T-cell (primary cell): ENCODE results near the gene CLTC. TPM values are rescaled to one million over a fixed set of nuclear protein-coding genes. Genes with fewer than 3 reads are reported as not detected.

ENCODE experiments used
- ATAC-seq, 4 experiments: fragments of 200-7000 bp in 3 of 4; fragments of 150-1000 bp in 1 of 4; cut with Tn5 transposase; replicated peaks in 1 of 4; 1 replicate in 3 of 4; 2 replicates in 1 of 4; pipeline ENCODE4 v1.10.0; 2021; ENCODE audit warnings: moderate library complexity in 3 of 4, mild to moderate bottlenecking in 2 of 4, moderate number of reproducible peaks in 1 of 4
- CTCF ChIA-PET, 2 donors: fragments of 300-600 bp; sonication (Branson Sonifier 250); formaldehyde crosslinking; loops; one replicate each; lab custom pipeline; 2022; ENCODE audit warnings: antibody characterized with exemption in 2 of 2; lab: Charles Lee
- POLR2A ChIA-PET, 2 donors: fragments of 300-600 bp; sonication (Branson Sonifier 250); formaldehyde crosslinking; loops; one replicate each; lab custom pipeline; 2022; ENCODE audit warnings: antibody characterized with exemption in 2 of 2; lab: Charles Lee
- DNase-seq, 35 experiments: peaks; one replicate each; pipeline versions ENCODE4 v3.0.0 to v3.0.0-alpha.2; 2013 to 2023
- H3K27ac ChIP-seq: one replicate; pipeline ENCODE4 v1.5.1; 2013; ENCODE audit warnings: low read length
- H3K27me3 ChIP-seq, 2 experiments: replicated peaks in 1 of 2; 1 replicate in 1 of 2; 2 replicates in 1 of 2; pipeline versions ENCODE4 v1.6.1 to v1.7.0; 2013; ENCODE audit warnings: low read length in 1 of 2, mixed read lengths in 1 of 2; ENCODE audit not compliant: control insufficient read depth in 2 of 2, insufficient read depth in 2 of 2; ENCODE audit errors: extremely low read depth in 1 of 2
- H3K36me3 ChIP-seq, 2 donors: 1 replicate in 1 of 2; 2 replicates in 1 of 2; pipeline versions ENCODE4 v1.6.1 to v1.7.0; 2013; ENCODE audit warnings: low read length in 1 of 2; ENCODE audit not compliant: control insufficient read depth in 2 of 2, insufficient read depth in 1 of 2; ENCODE audit errors: extremely low read depth in 1 of 2
- H3K4me1 ChIP-seq, 2 experiments: 1 replicate in 1 of 2; 2 replicates in 1 of 2; pipeline versions ENCODE4 v1.6.1 to v1.7.0; 2013; ENCODE audit warnings: low read length in 2 of 2, mixed read lengths in 1 of 2; ENCODE audit not compliant: insufficient read depth in 2 of 2, control insufficient read depth in 1 of 2; ENCODE audit errors: extremely low read depth in 1 of 2
- H3K4me3 ChIP-seq, 2 donors: 1 replicate in 1 of 2; 2 replicates in 1 of 2; pipeline versions ENCODE4 v1.5.1 to v1.7.0; 2013; ENCODE audit warnings: mild to moderate bottlenecking in 2 of 2, low read length in 1 of 2, moderate library complexity in 1 of 2; ENCODE audit not compliant: control insufficient read depth in 1 of 2; ENCODE audit errors: extremely low read depth in 1 of 2
- H3K9me3 ChIP-seq: 2 replicates; pipeline ENCODE4 v1.7.0; 2013
- H3K27ac Mint-ChIP-seq, 2 donors: one replicate each; pipeline ENCODE4 v1.8.0; 2020 to 2021; ENCODE audit warnings: mild to moderate bottlenecking in 2 of 2, mixed read lengths in 2 of 2
- H3K27me3 Mint-ChIP-seq, 2 donors: one replicate each; pipeline ENCODE4 v1.8.0; 2021 to 2022; ENCODE audit warnings: mixed read lengths in 2 of 2
- H3K36me3 Mint-ChIP-seq: one replicate; pipeline ENCODE4 v1.8.0; 2021; ENCODE audit warnings: mixed read lengths
- H3K4me1 Mint-ChIP-seq, 3 donors: one replicate each; pipeline ENCODE4 v1.8.0; 2020 to 2022; ENCODE audit warnings: mixed read lengths in 3 of 3, mild to moderate bottlenecking in 1 of 3
- H3K4me3 Mint-ChIP-seq, 3 donors: one replicate each; pipeline ENCODE4 v1.8.0; 2020 to 2022; ENCODE audit warnings: mild to moderate bottlenecking in 3 of 3, mixed read lengths in 3 of 3, moderate library complexity in 3 of 3
- H3K9me3 Mint-ChIP-seq, 3 donors: one replicate each; pipeline ENCODE4 v1.8.0; 2020 to 2022; ENCODE audit warnings: mixed read lengths in 3 of 3
- WGBS: methylation state at CpG from one replicate; pipeline ENCODE4 v1.1.5; 2013; ENCODE audit warnings: missing lambda C conversion rate; ENCODE audit not compliant: insufficient coverage; 5-methylcytosine and 5-hydroxymethylcytosine counted together
- total RNA-seq, 35 experiments: library from RNA in 6 of 35; stranded (reverse) in 6 of 35; fragments of 120-200 nt in 1 of 35; gene quantifications; one replicate each; pipeline versions ENCODE4 v1.2.1 to v1.2.4 and lab custom pipeline; 2013 to 2026

CLTC gene
- total RNA-seq, 5 donors from 2014 or later (not counting 1 experiment from before 2014, with no cell fraction given): 70.3 to 98.7 (median 85.3) TPM

DNA sequence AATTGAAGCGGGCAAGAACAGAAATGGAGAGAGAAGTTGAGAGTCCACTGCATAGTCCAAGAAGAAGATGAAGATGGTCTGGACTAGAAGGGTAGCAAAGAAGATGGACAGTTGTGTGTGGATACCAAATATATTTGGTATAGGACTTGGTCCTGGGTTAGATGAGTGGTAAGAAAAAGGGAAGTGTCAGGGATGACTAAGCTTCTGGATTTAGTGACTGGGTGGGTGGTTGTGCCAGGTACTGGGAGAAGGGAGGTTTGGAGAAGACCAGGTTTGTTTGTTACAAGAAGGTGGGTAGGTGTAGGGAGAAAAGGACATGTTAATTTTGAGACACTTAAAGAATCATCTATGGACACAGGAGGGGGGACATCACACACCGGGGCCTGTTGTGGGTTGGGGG lies 93.2 kb downstream of the CLTC start:
- peaks cover 4% of the 10 kb centered on the region for H3K36me3 Mint-ChIP-seq
- H3K27ac Mint-ChIP-seq: no peak overlapping the region
- no peaks in the 10 kb centered on the region for H3K27me3 Mint-ChIP-seq
- no peaks in the 10 kb centered on the region for H3K36me3 ChIP-seq
- no peak overlapping the region for H3K4me3 ChIP-seq
- DNase-seq (no peak), ATAC-seq (no peak)
- no peak overlapping the region for H3K4me3 Mint-ChIP-seq
- no peaks in the 10 kb centered on the region for H3K27me3 ChIP-seq
- H3K27ac ChIP-seq: no peak overlapping the region
- H3K9me3 Mint-ChIP-seq: no peaks in the 10 kb centered on the region
- no peaks in the 10 kb centered on the region for H3K9me3 ChIP-seq
- H3K4me1 Mint-ChIP-seq: peaks cover 50 to 64% (median 58%) of the 10 kb centered on the region in 3 donors
- POLR2A ChIA-PET: no interaction called here
- peaks cover 6 to 7% of the 10 kb centered on the region in 2 experiments for H3K4me1 ChIP-seq
- CTCF ChIA-PET: no interaction called here
- WGBS: 94% methylated on average over 1 of the region's 2 CpGs

DNA sequence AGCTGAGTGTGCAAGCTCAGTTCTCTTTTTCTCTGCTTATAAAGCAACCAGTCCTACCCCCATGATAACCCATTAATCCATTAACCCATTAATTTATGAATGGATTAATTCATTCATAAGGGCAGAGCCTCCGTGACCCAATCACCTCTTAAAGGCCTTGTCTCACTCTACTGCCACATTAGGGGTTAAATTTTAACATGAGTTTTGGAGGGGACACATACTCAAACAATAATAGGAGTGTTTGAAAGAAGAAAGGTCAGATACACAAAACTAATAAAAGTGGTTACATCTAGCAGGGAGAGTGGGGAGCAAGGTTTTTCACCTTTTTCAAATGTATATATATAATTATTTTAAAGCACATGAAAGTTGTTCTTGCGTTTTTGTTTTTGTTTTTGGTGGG lies 94.6 kb downstream of the CLTC start:
- peaks cover 4% of the 10 kb centered on the region for H3K36me3 Mint-ChIP-seq
- no peak overlapping the region for H3K4me3 Mint-ChIP-seq
- H3K27ac Mint-ChIP-seq: no peak overlapping the region
- ATAC-seq (no peak), DNase-seq (no peak)
- H3K4me3 ChIP-seq: no peak overlapping the region
- no peaks in the 10 kb centered on the region for H3K9me3 Mint-ChIP-seq
- ChIA-PET CTCF (no interaction called here), POLR2A (no interaction called here)
- no CpG with 5 or more reads among the region's 2 CpGs for WGBS
- H3K27me3 ChIP-seq: no peaks in the 10 kb centered on the region
- H3K4me1 Mint-ChIP-seq: peaks cover 47 to 63% (median 54%) of the 10 kb centered on the region in 3 donors
- H3K27me3 Mint-ChIP-seq: no peaks in the 10 kb centered on the region
- H3K9me3 ChIP-seq: no peaks in the 10 kb centered on the region
- H3K36me3 ChIP-seq: no peaks in the 10 kb centered on the region
- H3K27ac ChIP-seq: no peak overlapping the region
- H3K4me1 ChIP-seq: no peaks in the 10 kb centered on the region

DNA sequence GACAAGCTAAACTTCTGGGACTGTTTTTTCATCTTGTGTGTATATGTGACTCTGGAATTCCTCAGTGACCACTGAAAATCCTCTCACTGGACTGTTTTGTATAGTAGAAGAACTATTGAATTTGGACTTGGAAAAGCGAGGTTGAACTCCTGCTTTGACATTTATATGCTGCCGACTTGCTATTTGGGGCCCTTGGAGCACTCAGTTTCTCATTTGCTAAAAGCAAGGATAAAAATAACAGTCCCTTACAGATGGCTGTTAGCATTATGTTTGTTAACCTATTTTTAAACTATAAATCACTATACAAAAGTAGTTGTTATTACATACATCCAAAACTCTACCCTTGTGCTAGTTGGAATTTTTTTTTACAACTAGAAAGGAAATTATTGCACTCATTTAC lies 96.7 kb downstream of the CLTC start:
- Histone ChIP-seq H3K9me3 (no peaks in the 10 kb centered on the region), H3K27ac (no peak overlapping the region), H3K27me3 (no peaks in the 10 kb centered on the region), H3K36me3 (no peaks in the 10 kb centered on the region), H3K4me3 (no peak overlapping the region), H3K4me1 (no peaks in the 10 kb centered on the region)
- Mint-ChIP-seq H3K27me3 (no peaks in the 10 kb centered on the region), H3K9me3 (no peaks in the 10 kb centered on the region), H3K4me1 (peaks cover 37 to 62% (median 44%) of the 10 kb centered on the region in 3 donors), H3K27ac (no peak overlapping the region), H3K36me3 (peaks cover 7% of the 10 kb centered on the region), H3K4me3 (no peak overlapping the region)
- CTCF ChIA-PET: no interaction called here
- no peak for ATAC-seq
- WGBS: no CpG with 5 or more reads among the region's 2 CpGs
- no peak for DNase-seq
- POLR2A ChIA-PET: no interaction called here

DNA sequence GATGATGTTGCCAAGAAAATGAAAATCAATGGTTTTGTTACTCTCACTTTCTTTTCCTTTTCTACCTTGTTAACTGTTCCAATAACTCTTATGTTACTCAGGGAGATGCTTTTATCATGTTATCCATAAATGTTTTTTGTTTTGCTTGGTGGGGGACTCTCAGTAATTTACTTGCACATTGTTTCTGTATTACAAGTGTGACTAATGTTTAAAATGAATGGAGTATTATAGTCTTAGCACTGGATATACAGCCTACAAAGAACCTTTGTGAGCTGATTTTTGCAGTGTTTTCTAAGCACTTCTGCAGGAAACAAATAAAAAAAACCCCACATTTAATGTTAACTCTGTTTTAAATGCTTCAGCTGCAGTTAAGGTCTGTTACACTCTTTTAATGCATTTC lies 99.8 kb downstream of the CLTC start:
- H3K27me3 ChIP-seq: no peaks in the 10 kb centered on the region
- CTCF ChIA-PET: interaction anchor here in 1 of 2 donors (0.9 to 1.0 kb wide), 2 partner anchors 10 to 160 kb away, joined by 3 to 5 read pairs; no protein-coding TSS in a partner anchor
- H3K36me3 ChIP-seq: no peaks in the 10 kb centered on the region
- POLR2A ChIA-PET: interaction anchor here in 1 of 2 donors (0.6 kb wide), 1 partner anchor 30 kb away, joined by 6 read pairs; no protein-coding TSS in a partner anchor
- no peaks in the 10 kb centered on the region for H3K4me1 ChIP-seq
- no peak overlapping the region for H3K27ac Mint-ChIP-seq
- no peak for ATAC-seq
- H3K27ac ChIP-seq: no peak overlapping the region
- H3K4me1 Mint-ChIP-seq: peaks cover 37 to 63% (median 39%) of the 10 kb centered on the region in 3 donors
- no peak overlapping the region for H3K4me3 ChIP-seq
- no peak overlapping the region for H3K4me3 Mint-ChIP-seq
- DNase-seq: no peak
- peaks cover 3% of the 10 kb centered on the region for H3K36me3 Mint-ChIP-seq
- no peaks in the 10 kb centered on the region for H3K9me3 Mint-ChIP-seq
- H3K9me3 ChIP-seq: no peaks in the 10 kb centered on the region
- H3K27me3 Mint-ChIP-seq: no peaks in the 10 kb centered on the region

DNA sequence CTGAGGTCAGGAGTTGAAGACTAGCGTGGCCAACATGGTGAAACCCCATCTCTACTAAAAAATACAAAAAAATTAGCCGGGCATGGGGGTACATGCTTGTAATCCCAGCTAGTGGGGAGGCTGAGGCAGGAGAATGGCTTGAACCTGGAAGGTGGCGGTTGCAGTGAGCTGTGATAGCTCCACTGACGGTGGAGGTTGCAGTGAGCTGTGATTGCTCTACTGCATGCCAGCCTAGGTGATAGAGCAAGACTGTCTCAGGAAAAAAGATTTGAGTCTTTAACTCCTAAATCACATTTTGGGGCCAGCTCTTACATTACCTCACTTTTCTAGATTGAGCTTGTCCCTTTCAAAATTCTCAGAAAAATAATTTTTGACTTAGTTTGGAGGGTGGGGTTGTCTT lies 102.9 kb downstream of the CLTC start:
- Mint-ChIP-seq H3K4me3 (no peak overlapping the region), H3K27me3 (no peaks in the 10 kb centered on the region), H3K4me1 (peaks cover 39 to 62% (median 39%) of the 10 kb centered on the region in 3 donors), H3K36me3 (peaks cover 3% of the 10 kb centered on the region), H3K9me3 (no peaks in the 10 kb centered on the region), H3K27ac (no peak overlapping the region)
- H3K27ac ChIP-seq: no peak overlapping the region
- H3K4me3 ChIP-seq: no peak overlapping the region
- no peaks in the 10 kb centered on the region for H3K4me1 ChIP-seq
- ATAC-seq (no peak), DNase-seq (no peak)
- H3K9me3 ChIP-seq: no peaks in the 10 kb centered on the region
- 100% methylated on average over 1 of the region's 4 CpGs for WGBS
- no peaks in the 10 kb centered on the region for H3K27me3 ChIP-seq
- H3K36me3 ChIP-seq: no peaks in the 10 kb centered on the region
- CTCF ChIA-PET: no interaction called here
- POLR2A ChIA-PET: no interaction called here

DNA sequence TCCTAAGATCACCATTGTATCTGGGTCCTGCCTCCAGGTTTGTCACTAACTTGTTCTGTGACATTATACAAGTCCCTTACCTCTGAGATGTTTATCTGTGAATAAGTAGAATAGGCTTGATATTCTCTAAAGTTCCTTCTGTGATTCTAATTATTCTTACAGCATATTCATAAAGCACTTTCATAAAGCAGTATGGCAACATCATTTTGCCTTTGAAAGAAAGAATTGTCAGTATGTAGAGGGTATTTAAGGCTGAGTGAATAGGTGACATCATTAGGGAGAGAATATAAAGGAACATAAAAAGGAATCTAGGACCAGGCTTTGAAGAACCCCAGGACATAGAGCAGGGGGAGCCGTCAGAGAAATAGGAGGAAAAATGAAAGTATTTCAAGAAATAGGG lies 103.3 kb downstream of the CLTC start:
- Mint-ChIP-seq H3K27me3 (no peaks in the 10 kb centered on the region), H3K36me3 (peaks cover 3% of the 10 kb centered on the region), H3K9me3 (no peaks in the 10 kb centered on the region), H3K27ac (no peak overlapping the region), H3K4me3 (no peak overlapping the region), H3K4me1 (peaks cover 39 to 63% (median 40%) of the 10 kb centered on the region in 3 donors)
- no peaks in the 10 kb centered on the region for H3K27me3 ChIP-seq
- no peak overlapping the region for H3K4me3 ChIP-seq
- WGBS: 100% methylated on average over 1 of the region's 1 CpG
- no peaks in the 10 kb centered on the region for H3K36me3 ChIP-seq
- no peak for ATAC-seq
- DNase-seq: no peak
- H3K27ac ChIP-seq: no peak overlapping the region
- ChIA-PET POLR2A (no interaction called here), CTCF (no interaction called here)
- no peaks in the 10 kb centered on the region for H3K4me1 ChIP-seq
- H3K9me3 ChIP-seq: no peaks in the 10 kb centered on the region

DNA sequence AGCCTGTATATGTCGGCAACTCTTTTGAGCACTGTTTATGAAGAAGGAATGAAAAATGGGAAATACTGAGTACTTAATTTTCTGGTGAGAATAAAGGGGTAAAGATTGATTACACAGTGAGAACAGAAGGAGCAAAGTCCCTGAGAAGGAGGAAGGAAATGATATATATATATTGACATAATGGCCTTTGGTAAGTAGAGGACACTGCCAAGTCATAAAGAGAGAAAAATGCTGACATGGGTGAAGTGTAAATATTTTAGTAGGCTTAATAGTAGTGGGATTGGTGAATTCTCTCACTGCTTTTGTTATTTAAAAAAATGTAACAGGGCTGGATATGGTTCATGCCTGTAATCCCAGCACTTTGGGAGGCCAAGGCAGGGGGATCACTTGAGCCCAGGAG lies 103.9 kb downstream of the CLTC start:
- no peak overlapping the region for H3K27ac Mint-ChIP-seq
- CTCF ChIA-PET: interaction anchor here in 1 of 2 donors (0.6 kb wide), 1 partner anchor 494 kb away, joined by 6 read pairs; no protein-coding TSS in a partner anchor

More for the DNA sequence above, 103.9 kb downstream of the CLTC start:
- no peaks in the 10 kb centered on the region for H3K4me1 ChIP-seq
- 100% methylated on average over 1 of the region's 1 CpG for WGBS
- H3K4me3 ChIP-seq: no peak overlapping the region
- no peaks in the 10 kb centered on the region for H3K27me3 ChIP-seq
- ATAC-seq: no peak
- Mint-ChIP-seq H3K36me3 (peaks cover 3% of the 10 kb centered on the region), H3K4me3 (no peak overlapping the region), H3K9me3 (no peaks in the 10 kb centered on the region), H3K27me3 (no peaks in the 10 kb centered on the region), H3K4me1 (peaks cover 38 to 58% (median 38%) of the 10 kb centered on the region in 3 donors)
- POLR2A ChIA-PET: no interaction called here
- no peaks in the 10 kb centered on the region for H3K9me3 ChIP-seq
- DNase-seq: no peak
- H3K27ac ChIP-seq: no peak overlapping the region
- H3K36me3 ChIP-seq: no peaks in the 10 kb centered on the region
